Measurements from ENCODE around the gene OR5M11.
"Not testable (repeated sequence)": the region's sequence is repeated elsewhere in the genome, so short reads cannot be mapped to it uniquely, and the experiment has no call there.

The OR5M11 gene

GRCh38 chr11:56543157-56543556, at the start of gene OR5M11:
Gene OR5M11 (minus strand): TSS chr11:56543257. CDS start chr11:56543257, 0 bp downstream.
- DNase-seq (ENCODE audit: low read depth, low spot score), result no peak

- DNase-seq (ENCODE audit: low read depth, low spot score), result not testable (repeated sequence)
Observed at GRCh38 chr11:56592088-56592717, 49.1 kb upstream of the OR5M11 start.

GRCh38 chr11:56577621-56578020, 34.6 kb upstream of the OR5M11 start, which contains the start of gene OR5M10:
Gene OR5M10 (minus strand): TSS chr11:56577721. CDS start chr11:56577721, 0 bp downstream.
- no peak for DNase-seq (ENCODE audit: low read depth, low spot score)

- DNase-seq (ENCODE audit: low read depth, low spot score), result peak; percentile 15
Observed at GRCh38 chr11:56558574-56558973, 15.5 kb upstream of the OR5M11 start.

- not testable (repeated sequence) for DNase-seq (ENCODE audit: low read depth, low spot score)
Observed at GRCh38 chr11:56554691-56555090, 11.6 kb upstream of the OR5M11 start.

DNA sequence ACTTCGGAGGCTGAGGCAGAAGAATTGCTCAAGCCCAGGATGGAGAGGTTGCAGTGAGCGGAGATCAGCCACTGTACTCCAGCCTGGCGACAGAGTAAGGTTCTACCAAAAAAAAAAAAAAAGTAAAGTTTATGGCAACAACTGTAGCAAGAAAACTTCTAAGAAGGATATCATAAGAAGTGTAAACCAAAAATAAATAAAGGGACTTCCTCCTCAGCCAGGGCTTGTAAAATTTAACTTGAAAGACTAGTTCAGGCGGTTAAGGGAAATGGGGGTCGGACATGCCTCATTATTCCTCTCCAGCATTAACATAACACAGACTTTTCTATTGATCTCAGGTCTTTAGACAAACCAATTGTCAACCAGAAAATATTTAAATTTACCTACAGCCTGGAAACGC, 2.5 kb upstream of the OR5M11 start:
- no peak for DNase-seq (ENCODE audit: low read depth, low spot score)

DNA sequence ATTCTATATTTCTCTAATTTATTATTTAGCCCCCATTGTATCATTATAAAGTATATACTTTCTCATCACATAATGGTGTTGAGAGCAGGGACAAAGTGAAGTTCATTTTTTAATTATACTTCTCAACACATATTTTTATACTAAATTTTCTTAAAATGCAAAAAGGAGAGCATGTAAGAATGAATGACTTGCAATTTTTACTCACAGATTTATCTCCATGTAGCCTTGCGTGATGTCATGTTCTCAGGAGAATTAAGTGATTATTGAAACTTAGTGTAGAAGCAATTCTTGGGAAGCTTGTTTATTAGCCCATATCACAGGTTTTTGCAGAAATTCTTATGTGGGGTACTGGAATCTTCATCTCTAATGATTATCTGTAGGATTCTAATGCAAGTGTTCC, 682 bp upstream of the OR5M11 start:
- DNase-seq (ENCODE audit: low read depth, low spot score), result no peak

DNA sequence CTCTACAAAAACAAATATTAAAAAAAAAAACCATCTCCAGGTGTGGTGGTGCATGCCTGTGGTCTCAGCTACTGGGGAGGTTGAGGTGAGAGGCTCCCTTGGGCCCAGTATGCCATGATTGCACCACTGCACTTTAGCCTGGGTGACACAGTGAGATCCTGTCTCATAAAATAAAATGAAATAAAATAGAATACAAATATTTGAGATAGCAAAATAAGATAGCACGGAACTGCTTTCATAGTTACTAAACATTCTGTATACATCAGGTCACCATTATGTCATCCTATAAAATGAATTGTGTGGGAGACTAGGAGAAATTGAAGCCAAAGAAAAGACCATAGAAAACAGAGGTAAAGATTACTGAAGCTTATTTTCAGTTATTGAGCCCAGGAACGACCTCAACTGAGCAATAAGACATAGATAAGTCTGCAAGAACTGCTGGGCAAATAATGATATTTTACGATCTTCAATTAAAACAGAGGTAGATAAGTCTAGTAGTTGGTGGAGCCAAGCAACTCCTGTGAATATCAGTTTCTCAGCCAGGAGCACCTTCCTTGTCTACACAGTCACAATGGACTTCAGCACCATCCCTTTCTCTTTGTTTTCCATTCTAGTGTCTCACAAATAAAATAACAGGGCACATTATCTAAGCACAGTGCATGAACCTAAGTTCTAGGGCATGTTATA, 9.9 kb downstream of the OR5M11 start:
- no peak for DNase-seq (ENCODE audit: low read depth, low spot score)

GRCh38 chr11:56531856-56532255, 11.2 kb downstream of the OR5M11 start:
- no peak for DNase-seq (ENCODE audit: low read depth, low spot score)

DNA sequence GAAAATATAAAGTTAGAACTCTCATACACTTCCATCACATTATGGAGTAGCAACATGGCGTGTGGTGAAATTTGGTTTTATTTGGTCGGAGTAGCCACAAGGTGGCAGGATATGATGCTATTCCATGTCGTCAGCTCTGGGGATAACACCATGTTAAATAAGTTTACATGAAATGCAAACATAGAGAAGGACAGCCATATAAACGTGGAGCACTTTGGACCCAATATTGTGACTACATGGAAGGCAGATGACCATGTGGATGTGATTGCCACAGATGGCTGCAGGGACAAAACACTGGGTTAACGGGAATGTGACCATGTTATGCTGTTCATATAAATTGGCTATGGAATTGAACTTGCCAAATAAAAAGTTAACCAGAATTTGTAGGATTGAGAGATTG, 21.0 kb downstream of the OR5M11 start:
- peak; percentile 8 for DNase-seq (ENCODE audit: low read depth, low spot score)

DNA sequence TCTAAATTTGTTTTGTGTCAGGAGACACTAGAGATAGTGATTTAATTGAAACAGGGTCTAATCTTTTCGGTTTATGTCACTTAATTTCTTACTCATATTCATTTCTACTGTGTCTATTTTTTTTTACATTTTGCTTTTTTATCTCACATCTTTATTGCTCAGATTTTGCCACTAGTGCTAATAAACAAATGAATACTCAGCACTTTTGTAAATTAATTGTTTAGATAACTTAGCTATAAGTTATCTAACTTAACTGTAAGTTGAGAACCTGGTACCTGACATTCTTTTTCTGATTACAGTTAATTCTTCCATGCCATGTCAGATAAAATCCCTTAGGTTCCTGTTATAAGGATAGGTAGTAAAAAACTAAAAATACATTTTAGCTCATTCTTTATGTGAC, 29.8 kb downstream of the OR5M11 start:
- no peak for DNase-seq (ENCODE audit: low read depth, low spot score)

GRCh38 chr11:56509439-56509838, 33.6 kb downstream of the OR5M11 start:
- DNase-seq (ENCODE audit: low read depth, low spot score), result no peak

GRCh38 chr11:56497010-56497409, 46.0 kb downstream of the OR5M11 start:
- DNase-seq (ENCODE audit: low read depth, low spot score), result no peak

DNA sequence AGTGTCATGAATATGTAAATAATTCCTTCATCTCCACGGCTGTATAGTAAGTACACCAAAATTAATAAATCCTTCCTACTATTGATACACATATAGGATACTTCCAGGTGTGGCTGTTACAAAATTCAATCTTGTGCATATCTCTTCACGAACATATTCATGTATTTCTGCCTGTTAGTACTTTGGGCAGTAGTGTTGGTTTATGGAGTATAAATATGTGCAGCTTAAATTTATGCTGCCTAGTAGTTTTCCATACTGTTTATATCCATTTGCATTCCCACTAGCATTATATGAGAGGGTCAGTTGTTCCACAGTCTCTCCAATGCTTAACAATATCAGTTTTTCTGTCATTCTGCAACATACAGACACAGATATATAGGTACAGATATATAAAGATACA, 47.9 kb downstream of the OR5M11 start:
- no peak for DNase-seq (ENCODE audit: low read depth, low spot score)

All from ELF-1 (cell line).